HepG2 (cell line): Measurements from ENCODE around the gene INO80. TPM values are rescaled to one million over a fixed set of nuclear protein-coding genes. Genes with fewer than 3 reads are reported as not detected.

ENCODE experiments used
- ATAC-seq: fragments of 200-7000 bp; cut with Tn5 transposase; 3 replicates; pipeline ENCODE4 v1.9.1; 2020; ENCODE audit warnings: mild to moderate bottlenecking, moderate library complexity
- BruUV-seq: library from RNA; stranded (reverse); fragments of 400-500 nt; replicated peaks from 2 replicates; lab custom pipeline; 2021; lab: Mats Ljungman, UMichigan
- CTCF ChIA-PET: fragments of 300-600 bp; formaldehyde crosslinking; extraction: SDS; loops from one replicate; lab custom pipeline; 2021; ENCODE audit warnings: low total read pairs, inconsistent platforms, low intra/inter-chr PET ratio; lab: Yijun Ruan, JAX
- POLR2A ChIA-PET: fragments of 350-600 bp; sonication (Branson Sonifier 250); formaldehyde crosslinking; loops from one replicate; lab custom pipeline; 2020; ENCODE audit warnings: antibody characterized with exemption, inconsistent platforms; lab: Yijun Ruan, JAX
- DNase-seq: peaks from one replicate; pipeline ENCODE4 v3.0.0-alpha.2; 2015; ENCODE audit warnings: low spot score
- FAIRE-seq: peaks from 3 replicates; lab custom pipeline; 2011; peaks lifted over from hg19 to GRCh38; lab: Jason Lieb, UNC
- H2AFZ ChIP-seq: one replicate; pipeline ENCODE4 v1.6.1; 2011; ENCODE audit warnings: low read length, inconsistent platforms
- H3K27ac ChIP-seq: fragments of 300-600 bp; 3 replicates; pipeline ENCODE4 v1.8.0; 2011; ENCODE audit warnings: mixed run types, mild to moderate bottlenecking, mixed read lengths, low read length, inconsistent platforms; ENCODE audit not compliant: insufficient read depth; ENCODE audit errors: extremely low read length
- H3K27me3 ChIP-seq, 2 experiments: fragments of 200-600 bp in 1 of 2; 2 replicates in 1 of 2; 3 replicates in 1 of 2; pipeline versions ENCODE4 v1.6.0 to v1.8.0; 2011; ENCODE audit warnings: low read length in 2 of 2, mild to moderate bottlenecking in 2 of 2, moderate library complexity in 2 of 2, inconsistent platforms in 1 of 2; ENCODE audit not compliant: insufficient read depth in 2 of 2, control insufficient read depth in 1 of 2
- H3K36me3 ChIP-seq, 2 experiments: fragments of 200-600 bp in 1 of 2; replicated peaks in 1 of 2; 2 replicates in 1 of 2; 3 replicates in 1 of 2; pipeline versions ENCODE4 v1.5.1 to v1.8.0; 2011; ENCODE audit warnings: low read length in 2 of 2, inconsistent platforms in 1 of 2; ENCODE audit not compliant: insufficient read depth in 2 of 2, control insufficient read depth in 1 of 2
- H3K4me1 ChIP-seq: 2 replicates; pipeline ENCODE4 v1.5.1; 2012; ENCODE audit warnings: low read length, inconsistent platforms; ENCODE audit not compliant: insufficient read depth
- H3K4me2 ChIP-seq: 2 replicates; pipeline ENCODE4 v1.6.0; 2011; ENCODE audit warnings: low read depth, low read length, inconsistent platforms
- H3K4me3 ChIP-seq, 3 experiments: fragments of 200-600 bp in 1 of 3; sonication (generic), shearing (Covaris generic) in 1 of 3; replicated peaks in 1 of 3; 2 replicates each; pipeline ENCODE4 v1.5.1; 2011 to 2016; ENCODE audit warnings: low read length in 3 of 3, inconsistent platforms in 2 of 3, low read depth in 2 of 3, mild to moderate bottlenecking in 2 of 3, control low read depth in 1 of 3, mixed read lengths in 1 of 3; ENCODE audit not compliant: insufficient read depth in 1 of 3
- H3K79me2 ChIP-seq: one replicate; pipeline ENCODE4 v1.6.1; 2011; ENCODE audit warnings: low read length, inconsistent platforms; ENCODE audit not compliant: insufficient read depth
- H3K9ac ChIP-seq: 2 replicates; pipeline ENCODE4 v1.6.0; 2011; ENCODE audit warnings: mild to moderate bottlenecking, low read depth, low read length, inconsistent platforms; ENCODE audit not compliant: insufficient read depth
- H3K9me3 ChIP-seq: 2 replicates; pipeline ENCODE4 v1.5.1; 2012; ENCODE audit warnings: mild to moderate bottlenecking, low read length
- H4K20me1 ChIP-seq: 2 replicates; pipeline ENCODE4 v1.6.0; 2011; ENCODE audit warnings: inconsistent platforms, mild to moderate bottlenecking, low read length, moderate library complexity; ENCODE audit not compliant: insufficient read depth
- IKZF4 ChIP-seq: sonication (generic); formaldehyde crosslinking; IDR thresholded peaks from 2 replicates; pipeline ENCODE4 v1.5.1; 2020; ENCODE audit warnings: borderline replicate concordance, mild to moderate bottlenecking, low read depth, missing genetic modification reagents; ENCODE audit errors: not compliant biosample characterization
- RFXAP ChIP-seq: sonication (generic); formaldehyde crosslinking; IDR thresholded peaks from 2 replicates; pipeline ENCODE4 v1.4.0; 2020; ENCODE audit warnings: missing genetic modification reagents, borderline replicate concordance
- SNAPC4 ChIP-seq: sonication (generic); formaldehyde crosslinking; IDR thresholded peaks from 2 replicates; pipeline ENCODE4 v1.4.0; 2020; ENCODE audit warnings: mild to moderate bottlenecking, missing genetic modification reagents
- ZNF121 ChIP-seq: sonication (generic); formaldehyde crosslinking; IDR thresholded peaks from 2 replicates; pipeline ENCODE4 v1.5.0; 2020; ENCODE audit warnings: mild to moderate bottlenecking, missing genetic modification reagents
- ZNF501 ChIP-seq: sonication (generic); formaldehyde crosslinking; IDR thresholded peaks from 2 replicates; pipeline ENCODE4 v1.5.1; 2020; ENCODE audit warnings: mild to moderate bottlenecking, moderate library complexity, missing genetic modification reagents
- ZNF879 ChIP-seq: sonication (generic); formaldehyde crosslinking; IDR thresholded peaks from 2 replicates; pipeline ENCODE4 v1.8.1; 2023; ENCODE audit warnings: missing genetic modification reagents
- WGBS: methylation state at CpG from one replicate; pipeline ENCODE4 v1.1.6; 2017; ENCODE audit warnings: low lambda C conversion rate; 5-methylcytosine and 5-hydroxymethylcytosine counted together
- in situ Hi-C: cut with HindIII; loops from 2 replicates; pipeline ENCODE4 v1.10.0; 2017; ENCODE audit warnings: low pct_unique_long_range_greater_than_20kb; ENCODE audit not compliant: extremely low pct_ligation_motif_present
- intact Hi-C: fragments of 100-400 bp; cut with micrococcal nuclease; formaldehyde crosslinking; loops from one replicate; pipeline ENCODE4 v1.10.0; 2022; ENCODE audit not compliant: unreplicated experiment
- polyA plus RNA-seq, 8 experiments: library from polyadenylated mRNA; depleted of rRNA in 3 of 8; stranded (reverse) in 7 of 8; unstranded in 1 of 8; fragments of >200 nt; fragmentation: Illumina TruSeq in 4 of 8; extraction: Trizol in 4 of 8; gene quantifications; 2 replicates each; pipeline versions ENCODE4 v1.2.1 to v1.2.3, GENCODE V29; 2011 to 2016; ENCODE audit warnings: low read depth in 4 of 8, missing spikeins in 1 of 8, mixed read lengths in 1 of 8; ENCODE audit not compliant: insufficient read depth in 1 of 8
- total RNA-seq, 5 experiments: library from RNA; depleted of rRNA; stranded (reverse); fragments of >200 nt; fragmentation: Illumina TruSeq; extraction: Trizol; gene quantifications; 2 replicates each; pipeline ENCODE4 v1.2.3, GENCODE V29; 2016; ENCODE audit warnings: low read depth in 1 of 5
- TF ChIP-seq, protein P1 (sequence below): sonication (generic); formaldehyde crosslinking; IDR thresholded peaks from 2 replicates; pipeline ENCODE4 v1.4.0; 2020; ENCODE audit warnings: mild to moderate bottlenecking, missing genetic modification reagents

Gene INO80
- total and polyA plus RNA-seq, 2 of the 13 experiments (the other 11 are each of a cell fraction or from before 2014, with no cell fraction given), result 3.6 to 14.8 TPM

DNA sequence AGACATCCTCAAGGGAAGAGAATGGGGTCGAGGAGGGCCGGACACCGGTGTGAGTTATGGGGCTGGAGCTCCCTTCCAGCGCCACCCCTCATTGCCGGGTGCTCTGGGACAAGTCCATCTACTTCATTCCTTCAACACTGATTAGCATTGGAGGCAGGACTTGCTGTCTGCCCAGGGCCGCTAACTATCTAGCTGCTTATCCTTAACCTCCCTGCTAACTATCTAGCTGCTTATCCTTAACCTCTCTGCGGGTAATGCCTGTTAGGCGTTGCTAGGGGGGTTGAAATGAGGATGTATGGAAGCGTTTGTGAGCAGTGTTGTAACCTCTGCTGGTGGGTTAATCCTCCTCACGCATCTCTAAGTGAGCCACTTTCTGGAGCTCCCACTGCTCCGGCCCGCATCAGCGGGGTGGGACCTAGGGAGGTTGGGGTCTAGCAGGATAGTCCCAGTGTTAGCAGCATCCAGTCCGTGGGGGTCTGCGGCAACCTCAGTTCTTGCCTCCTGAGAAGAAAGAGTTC lies 173.7 kb downstream of the INO80 start:
- H3K79me2 ChIP-seq, result no peaks in the 10 kb centered on the region
- WGBS, result 27% methylated on average over 14 of the region's 15 CpGs
- BruUV-seq, result no TSS peak
- peak overlapping the region; percentile 99 for H3K4me2 ChIP-seq
- H4K20me1 ChIP-seq, result no peaks in the 10 kb centered on the region
- H2AFZ ChIP-seq, result peak overlapping the region; percentile 44
- FAIRE-seq (no peak), ATAC-seq (peak; percentile 4), DNase-seq (no peak)
- in situ Hi-C loops, result no loop called here
- POLR2A ChIA-PET, result interaction anchor here (0.7 to 2.1 kb wide), 4 partner anchors 14 to 246 kb away, joined by 3 to 10 read pairs (median 4); partner anchors contain the start of gene DLL4
- peaks cover 51% of the 10 kb centered on the region for H3K4me1 ChIP-seq
- no peaks in the 10 kb centered on the region for H3K36me3 ChIP-seq
- CTCF ChIA-PET, result interaction anchor here (0.8 to 1.3 kb wide), 2 partner anchors 78 to 81 kb away, joined by 3 read pairs; no protein-coding TSS in a partner anchor
- peaks cover 0 to 42% of the 10 kb centered on the region in 2 experiments; a peak in 3 of 5 replicates for H3K27me3 ChIP-seq
- peak overlapping the region; percentile 45; the same call in 1 of the 2 replicates for H3K9ac ChIP-seq
- H3K4me3 ChIP-seq, result peak overlapping the region; percentile 41 to 78 (median 66)
- intact Hi-C loops, result loop anchor here (5.0 kb wide), 1 partner anchor 35 kb away; no protein-coding TSS in a partner anchor
- TF ChIP-seq SNAPC4 (CRISPR knock-in tag) (0 out of 2 replicates have a peak, but pooled peaks have one; percentile 46), RFXAP (no peak), IKZF4 (CRISPR knock-in tag) (no peak), ZNF121 (CRISPR knock-in tag) (no peak), ZNF879 (no peak), ZNF501 (CRISPR knock-in tag) (0 out of 2 replicates have a peak, but pooled peaks have one; percentile 3)
- TF ChIP-seq, protein P1, sequence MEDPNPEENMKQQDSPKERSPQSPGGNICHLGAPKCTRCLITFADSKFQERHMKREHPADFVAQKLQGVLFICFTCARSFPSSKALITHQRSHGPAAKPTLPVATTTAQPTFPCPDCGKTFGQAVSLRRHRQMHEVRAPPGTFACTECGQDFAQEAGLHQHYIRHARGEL (CRISPR knock-in tag), result peak; percentile 40; the same call in 1 of the 2 replicates
- H3K27ac ChIP-seq, result no peak overlapping the region
- no peaks in the 10 kb centered on the region for H3K9me3 ChIP-seq
